Testis (tissue), 2 donors: ENCODE results near the gene FAM185A.

Source experiments
- POLR2A ChIP-seq: fragments of 450-650 bp; IDR thresholded peaks from one replicate; pipeline ENCODE4 v1.6.1; 2017; ENCODE audit warnings: antibody characterized with exemption, mild to moderate bottlenecking, moderate library complexity
- TF ChIP-seq, protein P1 (sequence below), 3 experiments: fragments of 450-650 bp in 2 of 3; fragments of 200-600 bp in 1 of 3; sonication (generic) in 1 of 3; IDR thresholded peaks; one replicate each; pipeline ENCODE4 v1.5.1; 2016 to 2019; ENCODE audit warnings: antibody characterized with exemption in 3 of 3, mild to moderate bottlenecking in 2 of 3, moderate library complexity in 1 of 3

DNA sequence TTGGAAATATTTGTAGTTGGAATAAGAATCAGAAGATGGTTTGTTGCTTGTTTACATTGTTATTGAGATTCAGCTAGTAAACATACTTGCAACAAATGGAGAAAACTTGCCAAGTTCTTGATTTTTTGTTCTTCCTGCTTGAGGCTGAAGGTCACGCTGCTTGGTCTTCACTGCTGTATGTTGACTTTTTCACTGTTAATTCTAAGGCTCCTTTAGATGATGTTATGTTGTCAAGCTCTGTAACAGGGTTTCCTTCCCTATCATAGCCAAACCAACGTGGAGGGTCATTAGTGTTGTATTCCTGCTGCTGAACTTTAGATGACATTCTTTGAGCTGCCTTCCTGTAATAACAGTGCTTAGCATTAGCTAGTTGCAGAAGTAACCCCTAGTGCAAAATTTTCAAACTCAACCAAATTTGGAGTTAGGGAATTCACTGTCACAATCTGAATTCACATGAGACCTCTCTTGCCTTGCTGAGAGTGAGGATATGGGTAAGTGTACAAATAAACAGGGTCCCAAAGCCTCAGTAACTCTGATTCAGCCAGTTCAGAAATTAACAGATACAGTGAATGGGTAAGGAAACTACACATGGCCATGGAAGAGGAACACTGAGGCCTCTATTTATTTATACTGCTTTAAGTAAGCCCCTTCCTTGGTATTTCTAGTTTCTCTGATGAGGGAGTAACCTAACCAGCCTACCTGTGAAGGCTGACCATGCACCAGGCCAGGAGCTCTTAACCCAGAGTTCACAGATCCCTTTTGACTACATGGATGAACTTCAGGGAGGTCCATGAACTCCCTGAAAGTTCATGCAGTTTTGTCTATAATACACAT lies 64.6 kb downstream of the FAM185A start:
- TF ChIP-seq, protein P1, sequence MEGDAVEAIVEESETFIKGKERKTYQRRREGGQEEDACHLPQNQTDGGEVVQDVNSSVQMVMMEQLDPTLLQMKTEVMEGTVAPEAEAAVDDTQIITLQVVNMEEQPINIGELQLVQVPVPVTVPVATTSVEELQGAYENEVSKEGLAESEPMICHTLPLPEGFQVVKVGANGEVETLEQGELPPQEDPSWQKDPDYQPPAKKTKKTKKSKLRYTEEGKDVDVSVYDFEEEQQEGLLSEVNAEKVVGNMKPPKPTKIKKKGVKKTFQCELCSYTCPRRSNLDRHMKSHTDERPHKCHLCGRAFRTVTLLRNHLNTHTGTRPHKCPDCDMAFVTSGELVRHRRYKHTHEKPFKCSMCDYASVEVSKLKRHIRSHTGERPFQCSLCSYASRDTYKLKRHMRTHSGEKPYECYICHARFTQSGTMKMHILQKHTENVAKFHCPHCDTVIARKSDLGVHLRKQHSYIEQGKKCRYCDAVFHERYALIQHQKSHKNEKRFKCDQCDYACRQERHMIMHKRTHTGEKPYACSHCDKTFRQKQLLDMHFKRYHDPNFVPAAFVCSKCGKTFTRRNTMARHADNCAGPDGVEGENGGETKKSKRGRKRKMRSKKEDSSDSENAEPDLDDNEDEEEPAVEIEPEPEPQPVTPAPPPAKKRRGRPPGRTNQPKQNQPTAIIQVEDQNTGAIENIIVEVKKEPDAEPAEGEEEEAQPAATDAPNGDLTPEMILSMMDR (IDR thresholded peaks at IDR 0.05) = no peak
- no peak for TF ChIP-seq POLR2A
